Ascending aorta (tissue), 2 donors: Measurements from ENCODE around the gene PYGL. TPM values are rescaled to one million over a fixed set of nuclear protein-coding genes. Genes with fewer than 3 reads are reported as not detected.

Experiments used
- DNase-seq, 2 donors: peaks; one replicate each; pipeline ENCODE4 v3.0.0-alpha.2; 2019; ENCODE audit warnings: low spot score in 2 of 2
- H3K27ac ChIP-seq, 2 donors: fragments of 200-600 bp; sonication (generic); one replicate each; pipeline ENCODE4 v1.5.1; 2016 to 2017; ENCODE audit warnings: mild to moderate bottlenecking in 1 of 2
- H3K27me3 ChIP-seq: fragments of 200-600 bp; sonication (generic); one replicate; pipeline ENCODE4 v1.5.1; 2017
- H3K36me3 ChIP-seq, 2 donors: fragments of 200-600 bp; sonication (generic); one replicate each; pipeline ENCODE4 v1.5.1; 2016
- H3K4me1 ChIP-seq, 2 donors: fragments of 200-600 bp; sonication (generic); one replicate each; pipeline ENCODE4 v1.5.1; 2016 to 2017; ENCODE audit warnings: mild to moderate bottlenecking in 1 of 2
- H3K4me3 ChIP-seq, 2 donors: fragments of 200-600 bp; sonication (generic); one replicate each; pipeline ENCODE4 v1.5.1; 2016 to 2017; ENCODE audit warnings: mild to moderate bottlenecking in 1 of 2
- H3K9me3 ChIP-seq, 2 donors: fragments of 200-600 bp; sonication (generic); one replicate each; pipeline ENCODE4 v1.5.1; 2016
- CTCF ChIP-seq, 3 experiments: fragments of 200-600 bp in 2 of 3; fragments of 450-650 bp in 1 of 3; sonication (generic) in 2 of 3; IDR thresholded peaks; one replicate each; pipeline ENCODE4 v1.5.1; 2016 to 2019; ENCODE audit warnings: antibody characterized with exemption in 3 of 3, mild to moderate bottlenecking in 1 of 3, moderate library complexity in 1 of 3
- intact Hi-C: fragments of 100-400 bp; cut with DNase I; formaldehyde crosslinking; loops from one replicate; pipeline ENCODE4 v1.15.1; 2023
- total RNA-seq: library from RNA; depleted of rRNA; stranded (reverse); fragments of >200 nt; gene quantifications from one replicate; pipeline ENCODE4 v1.1.0, GENCODE V29; 2016

PYGL gene
- total RNA-seq, 1 donor from 2014 or later: 13.8 TPM

- DNase-seq: no peak
- TF ChIP-seq CTCF (IDR thresholded peaks at IDR 0.05): no peak
- H3K4me3 ChIP-seq: no peak overlapping the region
- H3K27ac ChIP-seq: no peak overlapping the region
- no peaks in the 10 kb centered on the region for H3K27me3 ChIP-seq
- intact Hi-C loops: no loop called here
- H3K4me1 ChIP-seq: no peaks in the 10 kb centered on the region
- no peaks in the 10 kb centered on the region for H3K36me3 ChIP-seq
- H3K9me3 ChIP-seq: no peaks in the 10 kb centered on the region
These were observed 6.7 kb upstream of the PYGL start for GRCh38 chr14:50951032-50951431.

- Histone ChIP-seq H3K9me3 (no peaks in the 10 kb centered on the region), H3K27me3 (no peaks in the 10 kb centered on the region), H3K36me3 (no peaks in the 10 kb centered on the region), H3K4me3 (no peak overlapping the region), H3K4me1 (no peaks in the 10 kb centered on the region), H3K27ac (no peak overlapping the region)
- DNase-seq: no peak
- no peak for TF ChIP-seq CTCF (IDR thresholded peaks at IDR 0.05)
- intact Hi-C loops: loop anchor here (10.0 kb wide), 1 partner anchor 173 kb away; no protein-coding TSS in a partner anchor
These were observed 3.9 kb upstream of the PYGL start for GRCh38 chr14:50948205-50948604.

- Histone ChIP-seq H3K9me3 (no peaks in the 10 kb centered on the region), H3K4me3 (no peak overlapping the region), H3K4me1 (no peaks in the 10 kb centered on the region), H3K27me3 (no peaks in the 10 kb centered on the region), H3K27ac (no peak overlapping the region), H3K36me3 (no peaks in the 10 kb centered on the region)
- intact Hi-C loops: loop anchor here (10.0 kb wide), 1 partner anchor 173 kb away; no protein-coding TSS in a partner anchor
- TF ChIP-seq CTCF (IDR thresholded peaks at IDR 0.05): no peak
- no peak for DNase-seq
These were observed 3.2 kb upstream of the PYGL start for GRCh38 chr14:50947446-50947845.

- Histone ChIP-seq H3K27ac (no peak overlapping the region), H3K4me1 (no peaks in the 10 kb centered on the region), H3K4me3 (no peak overlapping the region), H3K27me3 (no peaks in the 10 kb centered on the region), H3K9me3 (no peaks in the 10 kb centered on the region), H3K36me3 (no peaks in the 10 kb centered on the region)
- no peak for TF ChIP-seq CTCF (IDR thresholded peaks at IDR 0.05)
- DNase-seq: no peak
- intact Hi-C loops: loop anchor here (10.0 kb wide), 1 partner anchor 172 kb away; no protein-coding TSS in a partner anchor
These were observed 2.1 kb upstream of the PYGL start for GRCh38 chr14:50946234-50946935.

- Histone ChIP-seq H3K27ac (peak overlapping the region; percentile 64 to 84), H3K36me3 (no peaks in the 10 kb centered on the region), H3K4me3 (peak overlapping the region; percentile 76 to 84), H3K4me1 (no peaks in the 10 kb centered on the region), H3K9me3 (no peaks in the 10 kb centered on the region), H3K27me3 (no peaks in the 10 kb centered on the region)
- TF ChIP-seq CTCF (IDR thresholded peaks at IDR 0.05): no peak
- DNase-seq: peak in 1 of 2 donors; percentile 73
- intact Hi-C loops: loop anchor here (1.0 to 10.0 kb wide), 3 partner anchors 17 to 297 kb away; partner anchors contain the start of gene TMX1
These were observed 547 bp upstream of the PYGL start for GRCh38 chr14:50944647-50945413.
